ENCODE results near the gene TAF10. TPM values are rescaled to one million over a fixed set of nuclear protein-coding genes. Genes with fewer than 3 reads are reported as not detected.

The TAF10 gene
- total and polyA plus RNA-seq, 2 of the 13 experiments (the other 11 are each of a cell fraction or from before 2014, with no cell fraction given): 71.3 to 134 TPM

DNA sequence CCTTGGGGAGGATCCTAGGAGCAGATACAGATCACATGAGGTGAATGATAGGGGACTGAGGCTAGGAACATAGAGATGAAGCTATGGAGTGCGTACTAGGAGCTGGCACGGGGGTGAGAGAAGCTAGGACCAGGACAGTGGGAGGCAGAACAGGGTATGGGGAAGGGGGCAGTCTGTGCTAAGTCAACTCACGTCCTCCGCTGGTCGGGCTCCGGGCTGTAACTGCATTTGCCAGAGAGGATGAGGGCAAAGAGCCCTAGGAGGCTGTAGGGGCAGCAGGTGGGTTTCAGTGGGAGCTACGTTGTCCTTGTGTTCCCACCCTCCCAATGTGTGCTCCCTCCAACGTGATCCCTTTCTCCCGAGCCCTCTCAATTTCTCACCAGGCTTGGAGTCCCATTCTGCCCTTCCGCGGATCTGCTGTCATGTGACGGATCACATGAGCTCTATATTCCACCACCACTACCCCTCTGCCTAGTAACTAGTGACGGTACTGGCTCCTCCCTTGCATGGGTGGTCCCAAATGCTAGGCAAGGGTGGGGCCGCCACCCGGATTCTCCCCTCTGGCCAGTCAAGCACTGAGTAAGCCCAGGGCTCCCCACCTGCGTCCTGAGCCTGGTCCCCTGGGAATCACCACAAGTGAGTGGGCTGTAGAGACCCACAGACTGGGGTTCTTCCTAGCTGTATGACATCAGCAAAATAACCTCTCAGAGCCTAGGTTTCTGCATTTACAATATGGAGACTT is 7.2 kb upstream of the TAF10 start, which contains the start of gene TPP1 (continued):
- TF ChIP-seq SP2 (CRISPR knock-in tag; IDR thresholded peaks at IDR 0.05) (no peak), ZNF234 (CRISPR knock-in tag; conservative IDR thresholded peaks at IDR 0.05) (no peak), ZNF841 (CRISPR knock-in tag; IDR thresholded peaks at IDR 0.05; ENCODE audit: borderline replicate concordance) (no peak), HDAC6 (IDR thresholded peaks at IDR 0.05; ENCODE audit: low read depth, low read length) (no peak), TBL1XR1 (IDR thresholded peaks at IDR 0.05; ENCODE audit: borderline replicate concordance, low read length, partially characterized antibody) (no peak), MAZ (IDR thresholded peaks at IDR 0.05; ENCODE audit: borderline replicate concordance, low read depth, low read length) (no peak), MAZ (CRISPR knock-in tag; IDR thresholded peaks at IDR 0.05; ENCODE audit: low read depth) (no peak), SCMH1 (CRISPR knock-in tag; IDR thresholded peaks at IDR 0.05; ENCODE audit: borderline replicate concordance) (no peak), MLLT10 (CRISPR knock-in tag; IDR thresholded peaks at IDR 0.05) (no peak), GATA4 (IDR thresholded peaks at IDR 0.05; ENCODE audit: borderline replicate concordance, low read depth) (no peak), ZNF460 (CRISPR knock-in tag; IDR thresholded peaks at IDR 0.05; ENCODE audit: borderline replicate concordance) (no peak), BHLHE40 (IDR thresholded peaks at IDR 0.05; ENCODE audit: low read length) (peak; percentile 83), ZNF564 (CRISPR knock-in tag; IDR thresholded peaks at IDR 0.05) (no peak), CBFB (CRISPR knock-in tag; IDR thresholded peaks at IDR 0.05) (no peak), KDM6A (CRISPR knock-in tag; IDR thresholded peaks at IDR 0.05; ENCODE audit: low read depth) (no peak), TAF15 (IDR thresholded peaks at IDR 0.05; ENCODE audit: low read depth, low read length, poor library complexity, severe bottlenecking) (no peak), RNF219 (CRISPR knock-in tag; IDR thresholded peaks at IDR 0.05) (no peak), GTF2F1 (IDR thresholded peaks at IDR 0.05; ENCODE audit: low read length) (no peak), PLSCR1 (CRISPR knock-in tag; IDR thresholded peaks at IDR 0.05; ENCODE audit: borderline replicate concordance) (no peak)
- TF ChIP-seq, protein P1, sequence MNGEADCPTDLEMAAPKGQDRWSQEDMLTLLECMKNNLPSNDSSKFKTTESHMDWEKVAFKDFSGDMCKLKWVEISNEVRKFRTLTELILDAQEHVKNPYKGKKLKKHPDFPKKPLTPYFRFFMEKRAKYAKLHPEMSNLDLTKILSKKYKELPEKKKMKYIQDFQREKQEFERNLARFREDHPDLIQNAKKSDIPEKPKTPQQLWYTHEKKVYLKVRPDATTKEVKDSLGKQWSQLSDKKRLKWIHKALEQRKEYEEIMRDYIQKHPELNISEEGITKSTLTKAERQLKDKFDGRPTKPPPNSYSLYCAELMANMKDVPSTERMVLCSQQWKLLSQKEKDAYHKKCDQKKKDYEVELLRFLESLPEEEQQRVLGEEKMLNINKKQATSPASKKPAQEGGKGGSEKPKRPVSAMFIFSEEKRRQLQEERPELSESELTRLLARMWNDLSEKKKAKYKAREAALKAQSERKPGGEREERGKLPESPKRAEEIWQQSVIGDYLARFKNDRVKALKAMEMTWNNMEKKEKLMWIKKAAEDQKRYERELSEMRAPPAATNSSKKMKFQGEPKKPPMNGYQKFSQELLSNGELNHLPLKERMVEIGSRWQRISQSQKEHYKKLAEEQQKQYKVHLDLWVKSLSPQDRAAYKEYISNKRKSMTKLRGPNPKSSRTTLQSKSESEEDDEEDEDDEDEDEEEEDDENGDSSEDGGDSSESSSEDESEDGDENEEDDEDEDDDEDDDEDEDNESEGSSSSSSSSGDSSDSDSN (CRISPR knock-in tag; IDR thresholded peaks at IDR 0.05): peak; percentile 5; the same call in 1 of the 2 replicates

Measured in HepG2 (cell line).